Heart right ventricle (tissue), 16 donors: ENCODE measurements around the gene ITIH5. TPM values are rescaled to one million over a fixed set of nuclear protein-coding genes. Genes with fewer than 3 reads are reported as not detected.

Experiments
- ATAC-seq, 8 donors: fragments of 200-7000 bp; cut with Tn5 transposase; one replicate each; pipeline ENCODE4 v1.9.1; 2020; ENCODE audit warnings: mild to moderate bottlenecking in 8 of 8, moderate library complexity in 8 of 8, moderate number of reproducible peaks in 1 of 8
- DNase-seq, 2 donors: peaks; one replicate each; pipeline ENCODE4 v3.0.0-alpha.2; 2020
- H3K27ac ChIP-seq, 10 donors: fragments of 200-600 bp; sonication (generic) in 2 of 10; one replicate each; pipeline versions ENCODE4 v1.5.0 to v1.8.0; 2020 to 2022; ENCODE audit warnings: mild to moderate bottlenecking in 3 of 10
- H3K27me3 ChIP-seq, 7 donors: fragments of 200-600 bp; one replicate each; pipeline ENCODE4 v1.8.0; 2021 to 2022; ENCODE audit warnings: mild to moderate bottlenecking in 2 of 7
- H3K36me3 ChIP-seq, 9 donors: fragments of 200-600 bp; sonication (generic) in 1 of 9; one replicate each; pipeline versions ENCODE4 v1.5.0 to v1.8.0; 2020 to 2022; ENCODE audit warnings: mild to moderate bottlenecking in 2 of 9
- H3K4me1 ChIP-seq, 9 donors: fragments of 200-600 bp; sonication (generic) in 1 of 9; one replicate each; pipeline versions ENCODE4 v1.5.0 to v1.8.0; 2020 to 2022; ENCODE audit warnings: mild to moderate bottlenecking in 4 of 9
- H3K4me3 ChIP-seq, 10 donors: fragments of 200-600 bp; sonication (generic) in 2 of 10; one replicate each; pipeline versions ENCODE4 v1.5.0 to v1.8.0; 2020 to 2022; ENCODE audit warnings: mild to moderate bottlenecking in 7 of 10, moderate library complexity in 2 of 10
- H3K9me3 ChIP-seq, 11 donors: fragments of 200-600 bp in 10 of 11; sonication (generic) in 2 of 11; one replicate each; pipeline versions ENCODE4 v1.5.0 to v1.8.0; 2013 to 2022; ENCODE audit warnings: mild to moderate bottlenecking in 2 of 11, control low read depth in 1 of 11, moderate library complexity in 1 of 11
- CTCF ChIP-seq, 9 donors: fragments of 200-600 bp; sonication (generic) in 2 of 9; IDR thresholded peaks; one replicate each; pipeline versions ENCODE4 v1.5.0 to v1.8.0; 2021 to 2022; ENCODE audit warnings: antibody characterized with exemption in 9 of 9, mild to moderate bottlenecking in 5 of 9, moderate library complexity in 1 of 9
- WGBS, 2 donors: extraction: QIAGEN DNeasy Blood & Tissue Kit; methylation state at CpG; one replicate each; pipeline ENCODE4 v1.1.7; 2013; ENCODE audit warnings: inconsistent platforms in 1 of 2; 5-methylcytosine and 5-hydroxymethylcytosine counted together
- intact Hi-C, 10 donors: fragments of 100-400 bp; cut with DNase I; formaldehyde crosslinking; loops; one replicate each; pipeline versions ENCODE4 v1.11.1 to v1.14.2; 2022
- polyA plus RNA-seq, 2 donors: library from polyadenylated mRNA; stranded (reverse); fragments of 200-250 nt; gene quantifications; one replicate each; pipeline ENCODE4 v1.2.3, GENCODE V29; 2013
- total RNA-seq, 10 donors: library from RNA; stranded (reverse); fragmentation: NEBNext Ultra II Directional in 3 of 10; extraction: Animal tissue kit (Norgen Biotek cat#: 25700) in 3 of 10; gene quantifications; one replicate each; pipeline versions ENCODE4 v1.2.1 to v1.2.4, GENCODE V29; 2021 to 2023
- donor health status: Arrhythmogenic right ventricular cardiomyopathy.
- donor health status: ischemic (EF 13 %, LVEDD 7.1; RV severe dilation, severe dysfunction).
- donor health status: healthy with polysubstance abuse.
- donor health status: DM: no; HTN: yes; CAD: no.
- donor health status: DM: no; HTN: no; CAD: no.
- donor health status: ischemic (EF 25% LVEDD 6.9; RV normal size, moderate dysfunction).
- donor health status: ischemic (EF 25% LVEDD 5.7; RV mildly dilated, moderate dysfunction).
- donor health status: healthy.
- donor health status: DM: yes; HTN: yes; CAD: no.
- donor health status: Ischemic cardiomyopathy.
- donor health status: ischemic (EF 35%, LVEDD 5.7; RV mildly dilated, moderate dysfunction).
- donor health status: nonischemic (EF 11% LVEDD 7.7; RV severe dilation, severe dysfunction).
- donor health status: DM: yes; HTN: yes; CAD: no.
- donor health status: PGD.
- donor health status: ischemic (EF 29% LVEDD 5.4; RV normal size, mild dysfunction).
- donor health status: nonischemic (EF 23%, LVEDD 6.1; RV moderate dilation, normal function).

Gene ITIH5
- total and polyA plus RNA-seq, 12 donors, result 2.8 to 21.3 (median 12.2) TPM

- no peak for TF ChIP-seq CTCF (IDR thresholded peaks at IDR 0.05)
- Histone ChIP-seq H3K36me3 (no peaks in the 10 kb centered on the region), H3K4me1 (peaks cover 0 to 9% (median 5%) of the 10 kb centered on the region in 9 donors), H3K9me3 (no peaks in the 10 kb centered on the region), H3K4me3 (no peak overlapping the region), H3K27ac (peak overlapping the region in 8 of 10 donors; percentile 35 to 72 (median 54)), H3K27me3 (no peaks in the 10 kb centered on the region)
- intact Hi-C loops, result loop anchor here in 1 of 10 donors (1.0 kb wide), 1 partner anchor 30 kb away; no protein-coding TSS in a partner anchor
- ATAC-seq (peak; percentile 91 to 98 (median 96)), DNase-seq (peak; percentile 59 to 72)
- WGBS, 2 donors, result 36 to 41% methylated on average over 4 of the region's 4 CpGs
Observed at GRCh38 chr10:7593063-7593462, 73.7 kb downstream of the ITIH5 start.

GRCh38 chr10:7592627-7593026, 74.1 kb downstream of the ITIH5 start:
- Histone ChIP-seq H3K4me3 (no peak overlapping the region), H3K27me3 (no peaks in the 10 kb centered on the region), H3K9me3 (no peaks in the 10 kb centered on the region), H3K4me1 (peaks cover 0 to 9% (median 5%) of the 10 kb centered on the region in 9 donors), H3K27ac (peak overlapping the region in 8 of 10 donors; percentile 35 to 72 (median 54)), H3K36me3 (no peaks in the 10 kb centered on the region)
- intact Hi-C loops, result loop anchor here in 1 of 10 donors (1.0 kb wide), 1 partner anchor 31 kb away; no protein-coding TSS in a partner anchor
- peak; percentile 7 to 61 (median 32) for ATAC-seq
- 89 to 92% methylated on average over 5 of the region's 5 CpGs for WGBS, 2 donors
- TF ChIP-seq CTCF (IDR thresholded peaks at IDR 0.05), result no peak
- no peak for DNase-seq

- H3K27ac ChIP-seq, result no peak overlapping the region
- no peak overlapping the region for H3K4me3 ChIP-seq
- peaks cover 0 to 9% (median 5%) of the 10 kb centered on the region in 9 donors for H3K4me1 ChIP-seq
- H3K27me3 ChIP-seq, result no peaks in the 10 kb centered on the region
- intact Hi-C loops, result no loop called here
- H3K36me3 ChIP-seq, result peaks cover 0 to 6% (median 0%) of the 10 kb centered on the region in 9 donors
- 92 to 94% methylated on average over 9 of the region's 9 CpGs for WGBS, 2 donors
- no peak for TF ChIP-seq CTCF (IDR thresholded peaks at IDR 0.05)
- DNase-seq (no peak), ATAC-seq (no peak)
- H3K9me3 ChIP-seq, result no peaks in the 10 kb centered on the region
Observed at GRCh38 chr10:7590271-7590670, 76.5 kb downstream of the ITIH5 start.

DNA sequence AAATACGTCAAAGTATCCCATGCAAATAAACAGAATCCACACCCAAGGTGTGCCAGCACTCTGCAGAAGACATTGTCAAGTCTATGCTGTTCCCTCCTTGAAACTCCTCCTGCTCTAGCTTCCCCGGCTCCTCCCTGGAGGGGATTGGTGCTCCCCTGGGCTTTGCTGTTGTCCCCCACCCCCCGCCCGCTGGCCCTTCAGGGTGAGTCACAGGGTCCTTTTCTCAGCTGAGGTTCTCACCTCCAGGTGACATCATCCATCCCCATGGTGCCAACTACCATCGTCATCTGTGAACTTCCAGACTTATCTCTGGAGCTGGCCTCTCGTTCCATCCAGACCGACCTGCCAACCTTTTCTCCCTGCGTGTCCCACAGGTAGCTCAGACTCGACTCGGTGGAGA, 77.0 kb downstream of the ITIH5 start:
- H3K27me3 ChIP-seq, result no peaks in the 10 kb centered on the region
- intact Hi-C loops, result no loop called here
- no peak overlapping the region for H3K4me3 ChIP-seq
- no peak for TF ChIP-seq CTCF (IDR thresholded peaks at IDR 0.05)
- H3K36me3 ChIP-seq, result peaks cover 0 to 11% (median 0%) of the 10 kb centered on the region in 9 donors
- ATAC-seq, result peak in 1 of 8 donors; percentile 44
- peaks cover 0 to 9% (median 5%) of the 10 kb centered on the region in 9 donors for H3K4me1 ChIP-seq
- 76 to 82% methylated on average over 10 of the region's 10 CpGs for WGBS, 2 donors
- H3K27ac ChIP-seq, result no peak overlapping the region
- no peak for DNase-seq
- no peaks in the 10 kb centered on the region for H3K9me3 ChIP-seq
